ENCODE measurements around the gene CMTM3.
"Not testable (repeated sequence)": the region's sequence is repeated elsewhere in the genome, so short reads cannot be mapped to it uniquely, and the experiment has no call there.

CMTM3 gene, protein sequence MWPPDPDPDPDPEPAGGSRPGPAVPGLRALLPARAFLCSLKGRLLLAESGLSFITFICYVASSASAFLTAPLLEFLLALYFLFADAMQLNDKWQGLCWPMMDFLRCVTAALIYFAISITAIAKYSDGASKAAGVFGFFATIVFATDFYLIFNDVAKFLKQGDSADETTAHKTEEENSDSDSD

GRCh38 chr16:66604376-66605176 lies at the start of gene CMTM3:
Gene CMTM3, plus strand, starts transcription at chr16:66604704. Its CDS starts 102 bp downstream, at chr16:66604806.
- peak; percentile 87 for DNase-seq

DNA sequence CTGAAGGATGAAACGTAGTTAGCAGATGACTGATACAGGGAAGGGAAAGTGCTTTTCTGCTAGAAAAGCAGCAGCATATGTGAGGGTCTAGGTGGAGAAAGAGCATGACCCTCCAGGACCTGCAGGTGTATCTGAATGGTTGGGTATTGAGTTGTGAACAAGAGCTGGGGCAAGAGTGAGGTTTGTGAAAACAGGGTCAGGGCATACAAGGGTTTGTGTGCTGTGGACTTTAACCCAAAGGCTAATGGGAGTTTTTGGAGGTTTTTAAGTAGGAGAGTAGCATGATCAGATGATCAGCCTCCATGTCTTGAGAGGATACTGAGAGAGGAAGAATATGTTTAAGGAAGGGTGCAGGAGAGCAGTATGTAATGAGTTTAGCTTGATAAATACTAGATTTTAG lies 44.4 kb upstream of the CMTM3 start:
- no peak for DNase-seq

- DNase-seq, result no peak
These were observed 43.0 kb upstream of the CMTM3 start for GRCh38 chr16:66561381-66562080.

DNA sequence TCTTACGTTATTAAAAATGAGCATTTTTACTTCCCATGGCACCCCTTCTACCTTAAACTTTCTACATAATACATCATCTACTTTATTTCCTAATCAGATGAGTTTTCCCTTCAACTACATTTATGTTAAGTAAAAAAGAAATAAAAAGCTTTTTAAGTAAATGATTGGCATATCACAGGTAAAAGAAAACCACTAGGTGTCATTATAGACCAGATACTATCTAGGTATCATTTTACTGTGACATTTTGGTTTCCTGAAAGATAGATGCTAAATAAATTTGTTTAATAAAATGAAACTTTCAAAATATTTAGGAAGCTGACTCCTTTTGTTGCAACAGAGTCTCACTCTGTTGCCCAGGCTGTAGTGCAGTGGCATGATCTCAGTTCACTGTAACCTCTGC lies 42.1 kb upstream of the CMTM3 start:
- DNase-seq, result no peak

DNA sequence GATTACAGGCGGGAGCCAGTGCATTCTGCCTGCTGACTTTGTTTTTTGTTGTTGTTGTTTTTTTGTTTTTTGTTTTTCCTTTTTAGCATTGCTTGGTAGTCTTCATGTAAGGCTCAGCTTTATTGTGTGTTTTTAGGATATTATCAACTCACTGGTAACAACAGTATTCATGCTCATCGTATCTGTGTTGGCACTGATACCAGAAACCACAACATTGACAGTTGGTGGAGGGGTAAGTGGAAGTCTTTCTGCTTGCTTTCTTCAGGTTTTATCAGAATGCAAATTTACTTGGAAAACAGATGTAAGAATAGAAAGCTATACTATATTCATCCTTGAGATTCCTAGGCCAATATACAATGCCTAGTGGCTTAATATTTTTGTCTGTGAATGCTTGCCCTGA lies 41.5 kb upstream of the CMTM3 start:
- DNase-seq, result no peak

- DNase-seq, result no peak
These were observed 40.8 kb upstream of the CMTM3 start for GRCh38 chr16:66563574-66564334.

DNA sequence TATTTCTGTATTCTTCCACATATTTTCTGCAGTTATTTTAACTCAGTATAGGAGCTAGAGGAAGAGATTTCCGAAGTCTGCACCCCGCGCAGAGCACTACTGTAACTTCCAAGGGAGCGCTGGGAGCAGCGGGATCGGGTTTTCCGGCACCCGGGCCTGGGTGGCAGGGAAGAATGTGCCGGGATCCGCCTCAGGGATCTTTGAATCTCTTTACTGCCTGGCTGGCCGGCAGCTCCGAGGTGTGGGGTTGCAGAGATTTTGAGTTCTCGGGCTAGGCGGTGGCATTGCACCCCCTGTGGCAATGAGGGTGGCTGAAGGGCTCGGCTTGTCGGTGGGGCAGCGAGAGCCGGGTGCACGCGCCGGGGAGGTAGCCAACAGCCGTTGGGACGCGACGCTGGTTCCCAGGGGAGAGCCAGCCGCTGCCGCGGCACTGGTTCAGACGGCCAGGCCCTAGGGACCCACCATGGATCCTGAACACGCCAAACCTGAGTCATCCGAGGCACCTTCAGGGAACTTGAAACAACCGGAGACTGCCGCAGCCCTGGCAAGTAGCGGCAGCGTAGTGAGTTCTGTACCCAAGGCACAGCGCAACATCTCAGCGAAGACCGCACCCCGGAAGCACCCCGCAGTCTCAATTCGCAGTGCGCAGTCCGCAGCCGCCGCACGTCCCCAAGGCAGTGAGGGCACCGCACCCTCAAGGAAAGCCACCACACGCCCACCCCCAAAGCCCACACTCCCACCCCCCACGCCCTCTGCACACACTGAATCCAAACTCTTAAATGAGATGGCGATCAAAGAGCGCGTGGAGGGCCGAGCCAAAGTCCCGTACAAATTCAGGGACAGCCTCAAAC lies 38.2 kb upstream of the CMTM3 start, which contains the start of gene CMTM1:
Gene CMTM1, plus strand, starts transcription at position 389 of the 851 bp plus-strand sequence. Its CDS starts 75 bp downstream, at position 464.
- no peak for DNase-seq

GRCh38 chr16:66567270-66567669 lies 37.2 kb upstream of the CMTM3 start:
- DNase-seq, result not testable (repeated sequence)

DNA sequence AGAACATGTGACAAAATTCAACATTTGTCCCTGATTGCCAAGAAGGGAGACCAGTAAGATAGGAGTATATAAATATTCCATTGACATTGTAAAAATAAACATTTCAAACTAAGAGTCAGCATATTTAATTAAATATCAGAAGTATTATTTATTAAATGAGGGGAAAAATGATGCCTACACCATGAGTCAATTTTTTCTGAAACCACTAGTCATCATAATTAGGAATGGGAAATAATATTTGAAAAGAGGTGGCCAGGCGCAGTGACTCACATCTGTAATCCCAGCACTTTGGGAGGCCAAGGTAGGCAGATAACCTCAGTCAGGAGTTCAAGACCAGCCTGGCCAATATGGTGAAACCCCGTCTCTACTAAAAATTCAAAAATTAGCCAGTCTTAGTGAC lies 36.1 kb upstream of the CMTM3 start:
- DNase-seq, result no peak

- no peak for DNase-seq
These were observed 35.4 kb upstream of the CMTM3 start for GRCh38 chr16:66569131-66569530.

- no peak for DNase-seq
These were observed 34.6 kb upstream of the CMTM3 start for GRCh38 chr16:66569827-66570405.

GRCh38 chr16:66572356-66572755 lies 32.1 kb upstream of the CMTM3 start:
- no peak for DNase-seq

DNA sequence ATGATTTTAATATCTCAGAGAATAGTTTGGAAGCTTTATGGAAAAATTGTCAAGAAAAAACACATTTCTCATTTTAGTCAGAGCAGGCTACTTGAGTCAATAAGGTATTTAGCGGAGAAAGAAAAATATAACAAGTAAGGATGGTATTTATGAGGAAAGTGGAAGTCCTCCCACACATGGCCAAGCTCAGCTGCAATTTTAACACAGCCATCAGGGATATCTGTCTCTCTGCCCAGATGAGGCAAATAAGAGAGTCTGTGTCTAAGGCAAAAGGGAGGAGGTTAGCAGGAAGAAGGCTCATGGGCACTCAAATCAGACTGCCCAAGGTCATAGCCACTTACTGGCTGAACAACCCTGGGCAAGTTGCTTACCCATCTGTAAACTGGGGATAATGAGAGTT lies 30.4 kb upstream of the CMTM3 start:
- no peak for DNase-seq

GRCh38 chr16:66574531-66574930 lies 30.0 kb upstream of the CMTM3 start:
- no peak for DNase-seq

- no peak for DNase-seq
These were observed 29.4 kb upstream of the CMTM3 start for GRCh38 chr16:66575060-66575459.

- no peak for DNase-seq
These were observed 28.2 kb upstream of the CMTM3 start for GRCh38 chr16:66576296-66576695.

DNA sequence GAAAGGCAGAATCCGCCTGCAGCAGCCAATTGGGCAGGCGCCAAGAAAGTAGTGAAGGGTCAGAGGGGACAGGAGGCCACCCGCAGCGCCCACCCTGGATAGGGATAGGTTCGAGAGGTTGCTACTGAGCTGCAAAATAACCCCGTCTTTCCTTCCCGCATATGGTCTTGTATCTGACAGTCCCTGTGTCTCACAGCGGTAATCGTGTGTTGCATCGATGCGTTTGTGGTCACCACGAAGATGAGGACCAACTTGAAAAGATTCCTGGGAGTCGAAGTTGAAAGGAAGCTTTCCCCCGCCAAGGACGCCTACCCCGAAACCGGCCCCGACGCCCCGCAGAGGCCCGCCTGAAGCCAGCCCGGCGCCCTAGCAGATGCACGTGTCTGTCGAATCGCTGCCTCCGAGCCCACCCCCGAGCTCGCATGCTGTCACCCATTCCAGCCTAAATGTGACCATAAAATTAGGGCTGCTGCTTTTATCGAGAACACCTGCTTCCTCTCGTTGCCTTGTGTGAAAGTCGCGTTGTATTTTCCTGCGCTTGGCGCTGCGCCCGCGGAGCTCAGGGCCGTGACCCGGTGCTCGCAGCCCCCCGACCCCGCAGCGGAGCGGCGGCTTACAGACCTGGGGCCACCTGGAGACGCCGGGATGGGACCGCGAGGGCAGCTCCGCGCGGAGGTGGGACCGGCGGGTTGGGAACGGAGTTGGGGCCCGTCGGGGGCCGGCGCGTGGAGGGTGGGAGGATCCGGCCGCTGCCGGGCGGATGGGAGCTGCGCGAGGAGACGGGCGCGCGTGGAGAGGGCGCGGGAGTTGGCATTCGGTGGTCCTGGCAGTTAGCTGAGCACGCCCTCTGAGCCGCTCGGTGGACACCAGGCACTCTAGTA lies 25.6 kb upstream of the CMTM3 start, which contains the start of gene CMTM2:
Gene CMTM2, plus strand, starts transcription at position 813 of the 881 bp plus-strand sequence. CDS start 145 bp downstream, outside the sequence.
- peak; percentile 70 for DNase-seq

GRCh38 chr16:66580605-66581209 lies 23.8 kb upstream of the CMTM3 start:
- DNase-seq, result no peak

GRCh38 chr16:66581246-66581952 lies 23.1 kb upstream of the CMTM3 start:
- DNase-seq, result no peak

Measured in femur (tissue), 1 donor.